ENCODE results near the gene FAM83C.

FAM83C gene

GRCh38 chr20:35240811-35241293, 51.4 kb downstream of the FAM83C start:
- no peak overlapping the region for H3K27ac ChIP-seq (ENCODE audit: low read length)
- no peaks in the 10 kb centered on the region for H3K79me2 ChIP-seq (ENCODE audit: low read length)
- DNase-seq: no peak
- no peak for TF ChIP-seq EZH2 (optimal IDR thresholded peaks at IDR 0.05; ENCODE audit: low read depth, low read length)
- TF ChIP-seq EZH2phosphoT487 (IDR thresholded peaks at IDR 0.05; ENCODE audit: low read length): no peak
- no peak for TF ChIP-seq CTCF (IDR thresholded peaks at IDR 0.05; ENCODE audit: low read length)
- no peaks in the 10 kb centered on the region for H3K27me3 ChIP-seq (replicated peaks; ENCODE audit: insufficient read depth, low read length)
- no peaks in the 10 kb centered on the region for H3F3A ChIP-seq (ENCODE audit: insufficient read depth, low read length)
- H3K9me3 ChIP-seq (replicated peaks; ENCODE audit: insufficient read depth, low read length): no peaks in the 10 kb centered on the region
- no peaks in the 10 kb centered on the region for H3K4me1 ChIP-seq (ENCODE audit: low read length)
- H3K36me3 ChIP-seq (replicated peaks; ENCODE audit: insufficient read depth, low read length): no peaks in the 10 kb centered on the region
- no peak overlapping the region for H3K9ac ChIP-seq (ENCODE audit: low read length)
- H3K4me3 ChIP-seq (ENCODE audit: low read length): no peak overlapping the region
- H4K20me1 ChIP-seq (ENCODE audit: insufficient read depth, low read length): no peaks in the 10 kb centered on the region
- no peak overlapping the region for H2AFZ ChIP-seq (ENCODE audit: low read length)
- H3K9me2 ChIP-seq (replicated peaks; ENCODE audit: insufficient read depth, low read length): no peaks in the 10 kb centered on the region
- H3K4me2 ChIP-seq (ENCODE audit: low read depth, low read length): no peak overlapping the region

GRCh38 chr20:35240083-35240810, 52.0 kb downstream of the FAM83C start:
- H3K27ac ChIP-seq (ENCODE audit: low read length): no peak overlapping the region
- no peaks in the 10 kb centered on the region for H3K79me2 ChIP-seq (ENCODE audit: low read length)
- no peaks in the 10 kb centered on the region for H3K27me3 ChIP-seq (replicated peaks; ENCODE audit: insufficient read depth, low read length)

GRCh38 chr20:35238735-35239134, 53.5 kb downstream of the FAM83C start:
- Histone ChIP-seq H3K27me3 (replicated peaks; ENCODE audit: insufficient read depth, low read length) (no peaks in the 10 kb centered on the region), H3K9ac (ENCODE audit: low read length) (no peak overlapping the region), H3K4me3 (ENCODE audit: low read length) (no peak overlapping the region), H3K4me1 (ENCODE audit: low read length) (no peaks in the 10 kb centered on the region), H3F3A (ENCODE audit: insufficient read depth, low read length) (no peaks in the 10 kb centered on the region), H3K36me3 (replicated peaks; ENCODE audit: insufficient read depth, low read length) (no peaks in the 10 kb centered on the region), H3K27ac (ENCODE audit: low read length) (no peak overlapping the region), H3K9me2 (replicated peaks; ENCODE audit: insufficient read depth, low read length) (no peaks in the 10 kb centered on the region), H3K79me2 (ENCODE audit: low read length) (no peaks in the 10 kb centered on the region), H2AFZ (ENCODE audit: low read length) (no peak overlapping the region), H4K20me1 (ENCODE audit: insufficient read depth, low read length) (no peaks in the 10 kb centered on the region), H3K4me2 (ENCODE audit: low read depth, low read length) (no peak overlapping the region), H3K9me3 (replicated peaks; ENCODE audit: insufficient read depth, low read length) (no peaks in the 10 kb centered on the region)
- DNase-seq: no peak
- no peak for TF ChIP-seq EZH2 (optimal IDR thresholded peaks at IDR 0.05; ENCODE audit: low read depth, low read length)
- no peak for TF ChIP-seq EZH2phosphoT487 (IDR thresholded peaks at IDR 0.05; ENCODE audit: low read length)
- no peak for TF ChIP-seq CTCF (IDR thresholded peaks at IDR 0.05; ENCODE audit: low read length)

More at GRCh38 chr20:35240083-35240810, 52.0 kb downstream of the FAM83C start:
- Histone ChIP-seq H4K20me1 (ENCODE audit: insufficient read depth, low read length) (no peaks in the 10 kb centered on the region), H3K4me3 (ENCODE audit: low read length) (no peak overlapping the region), H3K9me2 (replicated peaks; ENCODE audit: insufficient read depth, low read length) (no peaks in the 10 kb centered on the region), H3K4me1 (ENCODE audit: low read length) (no peaks in the 10 kb centered on the region), H3K9me3 (replicated peaks; ENCODE audit: insufficient read depth, low read length) (no peaks in the 10 kb centered on the region), H3F3A (ENCODE audit: insufficient read depth, low read length) (no peaks in the 10 kb centered on the region), H3K4me2 (ENCODE audit: low read depth, low read length) (no peak overlapping the region), H3K9ac (ENCODE audit: low read length) (no peak overlapping the region), H3K36me3 (replicated peaks; ENCODE audit: insufficient read depth, low read length) (no peaks in the 10 kb centered on the region), H2AFZ (ENCODE audit: low read length) (no peak overlapping the region)
- TF ChIP-seq EZH2 (optimal IDR thresholded peaks at IDR 0.05; ENCODE audit: low read depth, low read length) (no peak), CTCF (IDR thresholded peaks at IDR 0.05; ENCODE audit: low read length) (no peak), EZH2phosphoT487 (IDR thresholded peaks at IDR 0.05; ENCODE audit: low read length) (no peak)
- DNase-seq: no peak

Data from MM.1S (cell line).